Pancreas (tissue), 10 donors: ENCODE data around the gene PDLIM5. TPM values are rescaled to one million over a fixed set of nuclear protein-coding genes. Genes with fewer than 3 reads are reported as not detected.

ENCODE experiments used
- ATAC-seq, 4 donors: fragments of 200-7000 bp; cut with Tn5 transposase; one replicate each; pipeline versions ENCODE4 v1.8.0 to v1.9.1; 2020; ENCODE audit warnings: mild to moderate bottlenecking in 4 of 4, moderate library complexity in 4 of 4
- DNase-seq, 6 donors: peaks; one replicate each; pipeline ENCODE4 v3.0.0-alpha.2; 2020
- FAIRE-seq: peaks from 2 replicates; lab custom pipeline; 2012; peaks lifted over from hg19 to GRCh38; lab: Jason Lieb, UNC
- H3K27ac ChIP-seq, 4 donors: fragments of 200-600 bp; sonication (generic); 1 replicate in 3 of 4; 2 replicates in 1 of 4; pipeline versions ENCODE4 v1.5.0 to v1.8.0; 2020
- H3K27me3 ChIP-seq, 4 donors: fragments of 200-600 bp; one replicate each; pipeline ENCODE4 v1.8.0; 2021
- H3K36me3 ChIP-seq, 3 donors: fragments of 200-600 bp; sonication (generic) in 1 of 3; one replicate each; pipeline versions ENCODE4 v1.5.0 to v1.8.0; 2020 to 2021
- H3K4me1 ChIP-seq, 3 donors: fragments of 200-600 bp; one replicate each; pipeline ENCODE4 v1.8.0; 2021
- H3K4me3 ChIP-seq, 4 donors: fragments of 200-600 bp; sonication (generic) in 2 of 4; one replicate each; pipeline versions ENCODE4 v1.5.0 to v1.8.0; 2020 to 2021
- H3K9me3 ChIP-seq, 4 donors: fragments of 200-600 bp; one replicate each; pipeline ENCODE4 v1.8.0; 2021
- CTCF ChIP-seq, 4 donors: fragments of 200-600 bp; sonication (generic) in 3 of 4; IDR thresholded peaks; one replicate each; pipeline versions ENCODE4 v1.5.0 to v1.8.0; 2021; ENCODE audit warnings: antibody characterized with exemption in 4 of 4
- WGBS, 2 donors: extraction: QIAGEN DNeasy Blood & Tissue Kit; methylation state at CpG; one replicate each; pipeline ENCODE4 v1.1.7; 2013; 5-methylcytosine and 5-hydroxymethylcytosine counted together
- intact Hi-C, 3 donors: fragments of 100-400 bp; cut with DNase I; formaldehyde crosslinking; loops; one replicate each; pipeline versions ENCODE4 v1.11.1 to v1.14.2; 2022
- polyA plus RNA-seq, 2 donors: library from polyadenylated mRNA; stranded (reverse); fragments of 200-250 nt; gene quantifications; one replicate each; pipeline ENCODE4 v1.2.3, GENCODE V29; 2013
- total RNA-seq, 6 donors: library from RNA; stranded (reverse); fragmentation: NEBNext Ultra II Directional in 4 of 6; extraction: Animal tissue kit (Norgen Biotek cat#: 25700) in 4 of 6; gene quantifications; one replicate each; pipeline versions ENCODE4 v1.2.1 to v1.2.4, GENCODE V29; 2021 to 2023
- donor health status: healthy with polysubstance abuse.
- donor health status: DM: no; HTN: no; CAD: no; lungs with moderate emphysema.
- donor health status: DM: no; HTN: no; CAD: no.
- donor health status: control.
- donor health status: control.
- donor health status: Bipolar disorder and iron deficiency.
- donor health status: DM: yes; HTN: yes; CAD: no.
- donor health status: DM: no; HTN: no; CAD: no.
- donor health status: DM: no; HTN: no; CAD: no.
- donor health status: DM: yes; HTN: yes; CAD: no.

PDLIM5 gene
- total and polyA plus RNA-seq, 8 donors: 13.2 to 99.0 (median 49.8) TPM

GRCh38 chr4:94610145-94610544, 158.4 kb downstream of the PDLIM5 start:
- no peak overlapping the region for H3K27ac ChIP-seq

DNA sequence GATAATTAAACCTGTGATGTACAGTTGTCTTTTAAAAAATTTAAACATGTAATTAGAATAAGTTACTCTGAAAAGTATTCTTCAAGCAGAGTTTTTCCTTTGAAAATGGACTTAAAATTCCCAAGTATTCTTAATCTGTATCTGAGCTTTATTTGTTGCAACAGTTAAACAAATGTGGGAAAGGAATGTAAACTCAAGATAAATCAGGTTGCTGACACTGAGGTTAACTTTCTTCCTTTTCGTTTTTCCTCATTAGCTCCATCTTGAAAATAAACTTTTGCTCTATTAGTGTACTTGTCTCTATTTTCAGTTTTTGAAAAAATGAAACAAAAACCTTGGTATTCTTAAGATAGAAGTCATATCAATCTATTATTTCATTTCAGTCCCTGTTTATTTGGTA, 161.5 kb downstream of the PDLIM5 start:
- no peak for ATAC-seq
- no peak for DNase-seq
- H3K4me3 ChIP-seq: no peak overlapping the region
- H3K36me3 ChIP-seq: peaks cover 0 to 1% (median 0%) of the 10 kb centered on the region in 3 donors
- peaks cover 0 to 5% (median 0%) of the 10 kb centered on the region in 3 donors for H3K4me1 ChIP-seq
- WGBS, 2 donors: 16 to 23% methylated on average over 1 of the region's 1 CpG
- FAIRE-seq: peak; percentile 65
- no peak overlapping the region for H3K27ac ChIP-seq
- H3K9me3 ChIP-seq: no peaks in the 10 kb centered on the region
- no peak for TF ChIP-seq CTCF (IDR thresholded peaks at IDR 0.05)
- no peaks in the 10 kb centered on the region for H3K27me3 ChIP-seq
- intact Hi-C loops: no loop called here

More at GRCh38 chr4:94610145-94610544, 158.4 kb downstream of the PDLIM5 start:
- Histone ChIP-seq H3K4me3 (no peak overlapping the region), H3K4me1 (peaks cover 0 to 5% (median 0%) of the 10 kb centered on the region in 3 donors), H3K36me3 (no peaks in the 10 kb centered on the region), H3K9me3 (no peaks in the 10 kb centered on the region), H3K27me3 (no peaks in the 10 kb centered on the region)
- ATAC-seq (no peak), FAIRE-seq (no peak), DNase-seq (no peak)
- intact Hi-C loops: no loop called here
- WGBS, 2 donors: 93 to 97% methylated on average over 6 of the region's 6 CpGs
- TF ChIP-seq CTCF (IDR thresholded peaks at IDR 0.05): no peak

DNA sequence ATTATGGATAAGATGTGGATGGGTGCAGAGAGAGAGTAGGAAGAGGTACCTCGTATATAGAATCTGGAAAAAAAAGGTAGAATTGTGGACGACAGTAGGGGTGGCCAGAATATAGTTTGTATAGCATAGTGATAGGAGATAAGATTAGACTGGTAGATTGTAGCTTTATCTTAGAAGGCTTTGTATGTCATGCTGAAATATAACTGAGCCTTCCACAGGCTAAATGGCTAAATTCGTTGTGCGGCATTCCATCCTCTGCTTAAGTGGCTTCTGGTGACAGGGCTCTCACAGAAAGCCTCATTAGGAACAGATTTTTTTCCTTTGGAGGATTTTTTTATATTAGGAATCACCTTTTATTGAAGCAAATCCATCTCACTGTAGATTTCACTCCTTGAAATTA, 163.7 kb downstream of the PDLIM5 start:
- FAIRE-seq (no peak), DNase-seq (no peak), ATAC-seq (no peak)
- H3K27me3 ChIP-seq: no peaks in the 10 kb centered on the region
- intact Hi-C loops: no loop called here
- H3K36me3 ChIP-seq: peaks cover 0 to 13% (median 6%) of the 10 kb centered on the region in 3 donors
- WGBS, 2 donors: 72 to 85% methylated on average over 4 of the region's 4 CpGs
- no peak for TF ChIP-seq CTCF (IDR thresholded peaks at IDR 0.05)
- H3K4me1 ChIP-seq: peaks cover 0 to 5% (median 0%) of the 10 kb centered on the region in 3 donors
- no peak overlapping the region for H3K27ac ChIP-seq
- H3K9me3 ChIP-seq: no peaks in the 10 kb centered on the region
- no peak overlapping the region for H3K4me3 ChIP-seq

- no peaks in the 10 kb centered on the region for H3K4me1 ChIP-seq
- intact Hi-C loops: no loop called here
- peak in 3 of 4 donors; percentile 73 to 79 (median 76) for ATAC-seq
- DNase-seq: peak in 1 of 6 donors; percentile 17
- H3K4me3 ChIP-seq: no peak overlapping the region
- no peak overlapping the region for H3K27ac ChIP-seq
- peak; percentile 96 for FAIRE-seq
- peaks cover 0 to 13% (median 6%) of the 10 kb centered on the region in 3 donors for H3K36me3 ChIP-seq
- no peaks in the 10 kb centered on the region for H3K9me3 ChIP-seq
- 20% methylated on average over 6 of the region's 6 CpGs for WGBS, 2 donors
- no peaks in the 10 kb centered on the region for H3K27me3 ChIP-seq
- TF ChIP-seq CTCF (IDR thresholded peaks at IDR 0.05): peak; percentile 53 to 74 (median 71)
Observed at GRCh38 chr4:94621491-94622080, 169.8 kb downstream of the PDLIM5 start.
